GM12892 (cell line): ENCODE measurements around the gene PLXNB3.

Experiments
- POLR2A ChIP-seq: IDR thresholded peaks from 2 replicates; pipeline ENCODE4 v1.6.1; 2011; ENCODE audit warnings: low read depth, low read length, control low read depth
- POLR2AphosphoS5 ChIP-seq: IDR thresholded peaks from 2 replicates; pipeline ENCODE4 v1.6.1; 2011; ENCODE audit warnings: low read depth, low read length, control low read depth

- no peak for TF ChIP-seq POLR2A
- TF ChIP-seq POLR2AphosphoS5: no peak
Observed at GRCh38 chrX:153786669-153787068, 22.6 kb downstream of the PLXNB3 start.
